ENCODE results near the gene NUP62. TPM values are rescaled to one million over a fixed set of nuclear protein-coding genes. Genes with fewer than 3 reads are reported as not detected.
A peak's percentile ranks its signal among the peaks of the same experiment; 100 is the strongest.
"Not testable (repeated sequence)": the region's sequence is repeated elsewhere in the genome, so short reads cannot be mapped to it uniquely, and the experiment has no call there.

NUP62 gene
- total and polyA plus RNA-seq, 10 donors: 17.3 to 60.9 (median 46.1) TPM

DNA sequence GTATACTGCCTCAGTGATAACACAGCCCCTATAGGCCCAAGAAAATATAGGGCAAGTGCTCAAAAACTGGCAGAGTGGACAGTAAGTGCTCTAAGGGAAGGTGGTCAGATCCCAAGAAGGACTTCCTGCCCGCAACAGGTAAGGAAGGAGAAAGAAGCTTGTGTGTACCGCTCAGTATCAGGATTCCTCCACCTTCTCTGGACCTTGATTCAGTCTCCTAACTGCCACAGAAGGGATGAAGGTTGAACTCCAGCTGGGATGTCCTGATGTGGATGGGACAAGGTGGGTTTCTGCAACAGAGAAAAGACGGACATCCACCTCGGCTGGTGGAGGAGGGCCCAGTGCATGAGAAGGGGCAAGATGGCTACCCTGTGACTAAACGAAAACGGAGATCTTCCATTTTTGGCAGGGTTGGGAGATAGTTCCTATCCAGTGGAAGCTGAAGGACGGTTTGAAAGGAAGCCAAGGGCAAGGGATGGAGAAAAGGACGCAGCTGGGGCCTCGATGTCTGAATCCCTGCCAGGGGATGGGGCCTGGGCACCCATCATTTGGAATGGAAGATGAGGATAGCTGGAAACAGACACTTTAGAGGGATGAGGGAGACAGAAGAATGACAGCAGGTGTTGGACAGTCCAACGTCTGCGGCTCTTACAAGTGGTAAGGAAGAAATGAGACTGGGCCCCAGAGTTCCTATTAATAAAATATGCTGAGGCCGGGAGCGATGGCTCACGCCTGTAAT lies 1.6 kb downstream of the NUP62 start:
- Histone ChIP-seq H3K27me3 (replicated peaks in 1 of 7) (no peaks in the 10 kb centered on the region), H3K36me3 (peaks cover 0 to 66% (median 28%) of the 10 kb centered on the region in 6 donors), H3K4me1 (peaks cover 16 to 79% (median 62%) of the 10 kb centered on the region in 6 donors), H3K4me3 (peak overlapping the region in 5 of 8 donors; percentile 93 to 100 (median 100)), H3K27ac (peak overlapping the region in 5 of 8 donors; percentile 38 to 97 (median 92)), H3K9me3 (no peaks in the 10 kb centered on the region)
- TF ChIP-seq CTCF (IDR thresholded peaks at IDR 0.05 in 8 of 11, conservative IDR thresholded peaks at IDR 0.05 in 3 of 11) (peak in 1 of 11 experiments; percentile 6), POLR2A (IDR thresholded peaks at IDR 0.05) (no peak), POLR2AphosphoS5 (IDR thresholded peaks at IDR 0.05) (no peak)
- intact Hi-C loops (cut with DNase I; ENCODE audit: low total_unique reads): no loop called here
- DNase-seq: no peak
- WGBS, 5 donors: 74 to 86% (median 82%) methylated on average over 14 of the region's 14 CpGs

GRCh38 chr19:49926515-49926914 lies 2.8 kb downstream of the NUP62 start:
- H3K36me3 ChIP-seq: peaks cover 0 to 70% (median 37%) of the 10 kb centered on the region in 6 donors

GRCh38 chr19:49925486-49925885 lies 3.8 kb downstream of the NUP62 start:
- no peaks in the 10 kb centered on the region for H3K9me3 ChIP-seq
- H3K4me3 ChIP-seq: no peak overlapping the region
- H3K27me3 ChIP-seq (replicated peaks in 1 of 7): no peaks in the 10 kb centered on the region
- 92 to 97% (median 94%) methylated on average over 5 of the region's 5 CpGs for WGBS, 5 donors
- no peak for DNase-seq
- H3K4me1 ChIP-seq: peaks cover 16 to 89% (median 65%) of the 10 kb centered on the region in 6 donors
- no peak overlapping the region for H3K27ac ChIP-seq
- intact Hi-C loops (cut with DNase I; ENCODE audit: low total_unique reads): no loop called here
- peaks cover 0 to 75% (median 39%) of the 10 kb centered on the region in 6 donors for H3K36me3 ChIP-seq
- TF ChIP-seq POLR2A (IDR thresholded peaks at IDR 0.05) (no peak), CTCF (IDR thresholded peaks at IDR 0.05 in 8 of 11, conservative IDR thresholded peaks at IDR 0.05 in 3 of 11) (no peak), POLR2AphosphoS5 (IDR thresholded peaks at IDR 0.05) (no peak)

More at GRCh38 chr19:49926515-49926914, 2.8 kb downstream of the NUP62 start:
- H3K4me1 ChIP-seq: peaks cover 16 to 84% (median 68%) of the 10 kb centered on the region in 6 donors
- TF ChIP-seq POLR2AphosphoS5 (IDR thresholded peaks at IDR 0.05): no peak
- no peak for TF ChIP-seq POLR2A (IDR thresholded peaks at IDR 0.05)
- TF ChIP-seq CTCF (IDR thresholded peaks at IDR 0.05 in 8 of 11, conservative IDR thresholded peaks at IDR 0.05 in 3 of 11): no peak
- H3K4me3 ChIP-seq: no peak overlapping the region
- no peaks in the 10 kb centered on the region for H3K9me3 ChIP-seq
- DNase-seq: no peak
- H3K27me3 ChIP-seq (replicated peaks in 1 of 7): no peaks in the 10 kb centered on the region
- no peak overlapping the region for H3K27ac ChIP-seq
- intact Hi-C loops (cut with DNase I; ENCODE audit: low total_unique reads): no loop called here
- 86 to 94% (median 93%) methylated on average over 10 of the region's 10 CpGs for WGBS, 5 donors

- Histone ChIP-seq H3K36me3 (peaks cover 0 to 81% (median 40%) of the 10 kb centered on the region in 6 donors), H3K4me1 (peaks cover 16 to 85% (median 58%) of the 10 kb centered on the region in 6 donors), H3K27ac (peak overlapping the region in 2 of 8 donors; percentile 15 to 60)
- 86 to 98% (median 95%) methylated on average over 13 of the region's 13 CpGs for WGBS, 5 donors
- H3K9me3 ChIP-seq; intact Hi-C loops (cut with DNase I; ENCODE audit: low total_unique reads); H3K4me3 ChIP-seq; H3K27me3 ChIP-seq (replicated peaks in 1 of 7); DNase-seq: not testable (repeated sequence)
Observed at GRCh38 chr19:49924881-49925210, 4.5 kb downstream of the NUP62 start.

Measured in spleen (tissue), 11 donors.